HEK293 (cell line): ENCODE results near the gene CDH12.

Experiments used
- SP3 ChIP-seq: fragments of 450-650 bp; formaldehyde crosslinking; IDR thresholded peaks from 2 replicates; pipeline ENCODE4 v1.5.1; 2016; ENCODE audit warnings: missing biosample characterization, missing genetic modification characterization
- ZNF10 ChIP-seq: fragments of 450-650 bp; formaldehyde crosslinking; IDR thresholded peaks from 2 replicates; pipeline ENCODE4 v1.5.1; 2017; ENCODE audit warnings: missing biosample characterization, missing genetic modification characterization
- ZNF530 ChIP-seq: fragments of 450-650 bp; formaldehyde crosslinking; IDR thresholded peaks from 2 replicates; pipeline ENCODE4 v1.5.1; 2016; ENCODE audit warnings: low read depth, missing biosample characterization, missing genetic modification characterization
- ZNF558 ChIP-seq: fragments of 450-650 bp; formaldehyde crosslinking; IDR thresholded peaks from 2 replicates; pipeline ENCODE4 v1.5.1; 2016; ENCODE audit warnings: missing biosample characterization, missing genetic modification characterization
- ZNF623 ChIP-seq: fragments of 450-650 bp; formaldehyde crosslinking; IDR thresholded peaks from 2 replicates; pipeline ENCODE4 v1.5.1; 2016; ENCODE audit warnings: missing biosample characterization, missing genetic modification characterization
- ZNF629 ChIP-seq: fragments of 450-650 bp; formaldehyde crosslinking; IDR thresholded peaks from 2 replicates; pipeline ENCODE4 v1.5.1; 2017; ENCODE audit warnings: missing biosample characterization, missing genetic modification characterization
- TF ChIP-seq, protein P1 (sequence below): fragments of 450-650 bp; formaldehyde crosslinking; IDR thresholded peaks from 2 replicates; pipeline ENCODE4 v1.5.1; 2016; ENCODE audit warnings: missing biosample characterization, missing genetic modification characterization
- TF ChIP-seq, protein P2 (sequence below): fragments of 450-650 bp; formaldehyde crosslinking; IDR thresholded peaks from 2 replicates; pipeline ENCODE4 v1.5.1; 2016; ENCODE audit warnings: missing biosample characterization, missing genetic modification characterization, low read depth

DNA sequence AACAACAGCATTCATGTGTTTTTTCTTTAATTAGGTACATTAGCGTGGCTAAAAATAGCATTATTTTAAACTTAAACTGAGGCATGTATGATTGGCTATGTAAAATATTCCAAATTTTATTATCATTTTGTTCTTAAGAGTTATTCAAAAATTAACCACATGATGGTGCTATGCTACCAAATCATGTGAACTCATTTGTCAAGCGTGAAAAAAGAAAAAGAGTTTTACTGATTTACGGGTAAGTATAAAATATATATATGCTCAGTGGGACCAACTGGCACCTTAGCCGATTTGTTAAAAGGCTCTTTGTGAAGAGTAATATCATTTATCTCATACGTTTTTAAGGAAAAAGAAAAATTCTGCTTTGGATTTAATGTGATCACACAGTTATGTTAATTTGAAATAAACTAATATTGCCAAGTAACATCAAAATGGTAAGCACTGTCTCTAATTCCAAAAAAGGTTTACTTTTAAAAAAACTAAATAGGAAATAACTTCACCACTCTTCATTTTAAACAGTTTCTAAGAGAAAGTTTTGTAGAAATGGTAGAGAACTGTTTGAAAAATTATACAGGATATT is 1042.3 kb downstream of the CDH12 start:
- TF ChIP-seq ZNF623 (no peak), ZNF558 (tag by site-specific recombination) (no peak), ZNF10 (tag by site-specific recombination) (no peak), SP3 (tag by site-specific recombination) (no peak), ZNF629 (tag by site-specific recombination) (no peak), ZNF530 (tag by site-specific recombination) (no peak)
- TF ChIP-seq, protein P1, sequence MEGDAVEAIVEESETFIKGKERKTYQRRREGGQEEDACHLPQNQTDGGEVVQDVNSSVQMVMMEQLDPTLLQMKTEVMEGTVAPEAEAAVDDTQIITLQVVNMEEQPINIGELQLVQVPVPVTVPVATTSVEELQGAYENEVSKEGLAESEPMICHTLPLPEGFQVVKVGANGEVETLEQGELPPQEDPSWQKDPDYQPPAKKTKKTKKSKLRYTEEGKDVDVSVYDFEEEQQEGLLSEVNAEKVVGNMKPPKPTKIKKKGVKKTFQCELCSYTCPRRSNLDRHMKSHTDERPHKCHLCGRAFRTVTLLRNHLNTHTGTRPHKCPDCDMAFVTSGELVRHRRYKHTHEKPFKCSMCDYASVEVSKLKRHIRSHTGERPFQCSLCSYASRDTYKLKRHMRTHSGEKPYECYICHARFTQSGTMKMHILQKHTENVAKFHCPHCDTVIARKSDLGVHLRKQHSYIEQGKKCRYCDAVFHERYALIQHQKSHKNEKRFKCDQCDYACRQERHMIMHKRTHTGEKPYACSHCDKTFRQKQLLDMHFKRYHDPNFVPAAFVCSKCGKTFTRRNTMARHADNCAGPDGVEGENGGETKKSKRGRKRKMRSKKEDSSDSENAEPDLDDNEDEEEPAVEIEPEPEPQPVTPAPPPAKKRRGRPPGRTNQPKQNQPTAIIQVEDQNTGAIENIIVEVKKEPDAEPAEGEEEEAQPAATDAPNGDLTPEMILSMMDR = 0 out of 2 replicates have a peak, but pooled peaks have one; percentile 16
- TF ChIP-seq, protein P2, sequence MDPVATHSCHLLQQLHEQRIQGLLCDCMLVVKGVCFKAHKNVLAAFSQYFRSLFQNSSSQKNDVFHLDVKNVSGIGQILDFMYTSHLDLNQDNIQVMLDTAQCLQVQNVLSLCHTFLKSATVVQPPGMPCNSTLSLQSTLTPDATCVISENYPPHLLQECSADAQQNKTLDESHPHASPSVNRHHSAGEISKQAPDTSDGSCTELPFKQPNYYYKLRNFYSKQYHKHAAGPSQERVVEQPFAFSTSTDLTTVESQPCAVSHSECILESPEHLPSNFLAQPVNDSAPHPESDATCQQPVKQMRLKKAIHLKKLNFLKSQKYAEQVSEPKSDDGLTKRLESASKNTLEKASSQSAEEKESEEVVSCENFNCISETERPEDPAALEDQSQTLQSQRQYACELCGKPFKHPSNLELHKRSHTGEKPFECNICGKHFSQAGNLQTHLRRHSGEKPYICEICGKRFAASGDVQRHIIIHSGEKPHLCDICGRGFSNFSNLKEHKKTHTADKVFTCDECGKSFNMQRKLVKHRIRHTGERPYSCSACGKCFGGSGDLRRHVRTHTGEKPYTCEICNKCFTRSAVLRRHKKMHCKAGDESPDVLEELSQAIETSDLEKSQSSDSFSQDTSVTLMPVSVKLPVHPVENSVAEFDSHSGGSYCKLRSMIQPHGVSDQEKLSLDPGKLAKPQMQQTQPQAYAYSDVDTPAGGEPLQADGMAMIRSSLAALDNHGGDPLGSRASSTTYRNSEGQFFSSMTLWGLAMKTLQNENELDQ (tag by site-specific recombination) = no peak
